Endothelial cell (in vitro differentiated cells): ENCODE data around the gene CPA2. TPM values are rescaled to one million over a fixed set of nuclear protein-coding genes. Genes with fewer than 3 reads are reported as not detected.

ENCODE experiments used
- DNase-seq: peaks from one replicate; pipeline ENCODE4 v3.0.0; 2021; ENCODE audit warnings: low spot score
- H3K27ac Mint-ChIP-seq: one replicate; pipeline ENCODE4 v1.8.0; 2021; ENCODE audit warnings: mixed read lengths, inconsistent platforms; ENCODE audit not compliant: unreplicated experiment
- H3K27me3 Mint-ChIP-seq: one replicate; pipeline ENCODE4 v1.8.0; 2021; ENCODE audit warnings: mild to moderate bottlenecking, moderate library complexity, mixed read lengths, inconsistent platforms; ENCODE audit not compliant: unreplicated experiment
- H3K36me3 Mint-ChIP-seq: one replicate; pipeline ENCODE4 v1.8.0; 2021; ENCODE audit warnings: mild to moderate bottlenecking, low read depth, mixed read lengths, inconsistent platforms; ENCODE audit not compliant: unreplicated experiment
- H3K4me1 Mint-ChIP-seq: one replicate; pipeline ENCODE4 v1.8.0; 2021; ENCODE audit warnings: mild to moderate bottlenecking, mixed read lengths, inconsistent platforms; ENCODE audit not compliant: unreplicated experiment
- H3K4me3 Mint-ChIP-seq: one replicate; pipeline ENCODE4 v1.8.0; 2021; ENCODE audit warnings: mild to moderate bottlenecking, mixed read lengths, inconsistent platforms; ENCODE audit not compliant: unreplicated experiment
- H3K9me3 Mint-ChIP-seq: one replicate; pipeline ENCODE4 v1.8.0; 2021; ENCODE audit warnings: mixed read lengths, inconsistent platforms; ENCODE audit not compliant: unreplicated experiment
- total RNA-seq: library from RNA; stranded (reverse); fragmentation: NEBNext Ultra II Directional; extraction: Animal tissue kit (Norgen Biotek cat#: 25700); gene quantifications from one replicate; pipeline ENCODE4 v1.2.1, GENCODE V29; 2021; ENCODE audit not compliant: unreplicated experiment
- TF ChIP-seq, protein P1 (sequence below): fragments of 200-600 bp; sonication (generic); IDR thresholded peaks from one replicate; pipeline ENCODE4 v1.5.0; 2021; ENCODE audit warnings: antibody characterized with exemption; ENCODE audit not compliant: unreplicated experiment

Gene CPA2
- total RNA-seq, 1 donor from 2014 or later = not detected

DNA sequence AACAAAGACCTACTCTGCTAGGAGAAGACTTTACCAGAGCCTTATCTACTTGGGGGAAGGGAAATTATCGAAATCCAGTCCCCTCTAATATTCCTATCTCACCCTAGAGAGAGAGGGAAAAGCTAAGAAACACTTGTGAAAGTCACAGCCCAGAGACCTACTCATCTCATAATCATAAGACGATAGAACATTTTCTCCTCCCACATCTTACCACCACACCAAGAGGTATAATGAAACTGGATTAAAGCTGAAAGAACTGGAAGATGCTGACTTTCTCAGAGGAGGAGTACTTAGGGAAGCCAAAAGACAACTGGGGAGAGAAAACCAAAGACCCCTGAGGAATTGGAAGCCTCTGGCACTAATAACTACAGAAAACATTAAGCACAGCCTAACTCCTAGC, 67.2 kb downstream of the CPA2 start:
- H3K4me3 Mint-ChIP-seq = no peak overlapping the region
- no peaks in the 10 kb centered on the region for H3K4me1 Mint-ChIP-seq
- H3K27ac Mint-ChIP-seq = no peak overlapping the region
- peaks cover 3% of the 10 kb centered on the region for H3K27me3 Mint-ChIP-seq
- TF ChIP-seq, protein P1, sequence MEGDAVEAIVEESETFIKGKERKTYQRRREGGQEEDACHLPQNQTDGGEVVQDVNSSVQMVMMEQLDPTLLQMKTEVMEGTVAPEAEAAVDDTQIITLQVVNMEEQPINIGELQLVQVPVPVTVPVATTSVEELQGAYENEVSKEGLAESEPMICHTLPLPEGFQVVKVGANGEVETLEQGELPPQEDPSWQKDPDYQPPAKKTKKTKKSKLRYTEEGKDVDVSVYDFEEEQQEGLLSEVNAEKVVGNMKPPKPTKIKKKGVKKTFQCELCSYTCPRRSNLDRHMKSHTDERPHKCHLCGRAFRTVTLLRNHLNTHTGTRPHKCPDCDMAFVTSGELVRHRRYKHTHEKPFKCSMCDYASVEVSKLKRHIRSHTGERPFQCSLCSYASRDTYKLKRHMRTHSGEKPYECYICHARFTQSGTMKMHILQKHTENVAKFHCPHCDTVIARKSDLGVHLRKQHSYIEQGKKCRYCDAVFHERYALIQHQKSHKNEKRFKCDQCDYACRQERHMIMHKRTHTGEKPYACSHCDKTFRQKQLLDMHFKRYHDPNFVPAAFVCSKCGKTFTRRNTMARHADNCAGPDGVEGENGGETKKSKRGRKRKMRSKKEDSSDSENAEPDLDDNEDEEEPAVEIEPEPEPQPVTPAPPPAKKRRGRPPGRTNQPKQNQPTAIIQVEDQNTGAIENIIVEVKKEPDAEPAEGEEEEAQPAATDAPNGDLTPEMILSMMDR = no peak
- H3K9me3 Mint-ChIP-seq = no peaks in the 10 kb centered on the region
- no peaks in the 10 kb centered on the region for H3K36me3 Mint-ChIP-seq
- DNase-seq = no peak

DNA sequence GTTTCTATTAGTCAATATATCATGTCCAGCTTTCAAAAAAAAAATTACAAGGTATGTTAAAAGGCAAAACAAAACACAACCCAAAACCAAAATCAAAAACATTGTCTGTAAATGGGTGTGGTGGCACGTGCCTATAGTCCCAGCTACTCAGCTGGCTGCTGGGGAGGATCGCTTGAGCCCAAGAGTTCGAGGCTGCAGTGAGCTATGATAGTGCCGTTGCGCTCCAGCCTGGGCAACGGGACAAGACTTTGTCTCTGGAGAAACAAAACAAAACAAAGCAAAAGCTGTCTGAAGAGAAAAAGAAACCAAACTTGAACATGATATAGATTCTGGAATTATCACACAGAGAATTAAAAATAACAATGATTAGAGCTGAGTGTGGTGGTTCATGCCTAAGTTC, 67.6 kb downstream of the CPA2 start:
- Mint-ChIP-seq H3K9me3 (no peaks in the 10 kb centered on the region), H3K4me1 (no peaks in the 10 kb centered on the region), H3K27ac (no peak overlapping the region), H3K27me3 (peaks cover 3% of the 10 kb centered on the region), H3K36me3 (no peaks in the 10 kb centered on the region), H3K4me3 (no peak overlapping the region)
- DNase-seq = no peak
- TF ChIP-seq, protein P1 = no peak

DNA sequence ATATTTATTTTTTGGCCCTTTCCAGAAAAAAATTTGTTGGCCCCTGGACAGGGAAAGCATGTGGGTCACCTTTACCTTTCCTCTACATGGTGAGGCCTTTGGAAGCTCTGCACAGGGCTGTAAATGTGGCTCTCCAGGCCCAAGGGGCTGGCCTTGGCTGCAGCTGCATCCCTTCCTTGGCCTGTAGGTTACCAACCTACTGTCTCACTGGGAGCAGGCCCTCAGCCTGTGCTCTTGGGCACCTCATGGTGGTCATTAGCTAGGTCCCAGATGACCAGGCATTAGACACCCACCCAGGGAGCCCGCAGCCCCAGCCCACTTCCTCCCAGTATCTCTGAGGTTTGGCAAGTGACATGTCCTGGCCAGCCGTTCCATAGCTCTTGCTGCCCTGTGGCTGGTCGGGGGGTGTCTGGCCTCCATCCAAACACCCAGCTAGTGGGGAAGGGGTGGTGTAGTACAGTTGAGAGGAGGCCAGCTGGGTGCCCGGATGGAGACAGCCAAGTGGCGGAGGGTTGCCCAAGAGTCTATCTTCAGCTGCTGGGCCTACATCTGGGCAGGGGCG, 70.8 kb downstream of the CPA2 start:
- H3K36me3 Mint-ChIP-seq = no peaks in the 10 kb centered on the region
- TF ChIP-seq, protein P1 = no peak
- peaks cover 3% of the 10 kb centered on the region for H3K27me3 Mint-ChIP-seq
- no peak for DNase-seq
- H3K9me3 Mint-ChIP-seq = no peaks in the 10 kb centered on the region
- no peak overlapping the region for H3K27ac Mint-ChIP-seq
- H3K4me3 Mint-ChIP-seq = no peak overlapping the region
- H3K4me1 Mint-ChIP-seq = no peaks in the 10 kb centered on the region

GRCh38 chr7:130338233-130338632, 71.6 kb downstream of the CPA2 start:
- no peak for DNase-seq
- Mint-ChIP-seq H3K27me3 (peaks cover 3% of the 10 kb centered on the region), H3K4me1 (no peaks in the 10 kb centered on the region), H3K9me3 (no peaks in the 10 kb centered on the region), H3K36me3 (no peaks in the 10 kb centered on the region), H3K4me3 (no peak overlapping the region), H3K27ac (no peak overlapping the region)
- TF ChIP-seq, protein P1 = no peak

Other genes starting within 250 kb of the CPA2 start
- gene ZC3HC1, start 215.5 kb upstream of the CPA2 start, total RNA-seq = 29.3 TPM
- gene KLHDC10, start 196.3 kb upstream of the CPA2 start, total RNA-seq = 28.8 TPM
- gene TMEM209, start 61.5 kb upstream of the CPA2 start, total RNA-seq = 11.8 TPM
- gene SSMEM1, start 59.0 kb upstream of the CPA2 start, total RNA-seq = not detected
- not detected for gene CPA4, start 26.3 kb downstream of the CPA2 start, total RNA-seq
- gene CPA5, start 78.0 kb downstream of the CPA2 start, total RNA-seq = not detected
- not detected for gene CPA1, start 113.6 kb downstream of the CPA2 start, total RNA-seq
- gene CEP41, start 174.2 kb downstream of the CPA2 start, total RNA-seq = 14.3 TPM
- 72.2 TPM for gene MEST, start 225.2 kb downstream of the CPA2 start, total RNA-seq